Measurements from ENCODE around the gene UPK2.

UPK2 gene

DNA sequence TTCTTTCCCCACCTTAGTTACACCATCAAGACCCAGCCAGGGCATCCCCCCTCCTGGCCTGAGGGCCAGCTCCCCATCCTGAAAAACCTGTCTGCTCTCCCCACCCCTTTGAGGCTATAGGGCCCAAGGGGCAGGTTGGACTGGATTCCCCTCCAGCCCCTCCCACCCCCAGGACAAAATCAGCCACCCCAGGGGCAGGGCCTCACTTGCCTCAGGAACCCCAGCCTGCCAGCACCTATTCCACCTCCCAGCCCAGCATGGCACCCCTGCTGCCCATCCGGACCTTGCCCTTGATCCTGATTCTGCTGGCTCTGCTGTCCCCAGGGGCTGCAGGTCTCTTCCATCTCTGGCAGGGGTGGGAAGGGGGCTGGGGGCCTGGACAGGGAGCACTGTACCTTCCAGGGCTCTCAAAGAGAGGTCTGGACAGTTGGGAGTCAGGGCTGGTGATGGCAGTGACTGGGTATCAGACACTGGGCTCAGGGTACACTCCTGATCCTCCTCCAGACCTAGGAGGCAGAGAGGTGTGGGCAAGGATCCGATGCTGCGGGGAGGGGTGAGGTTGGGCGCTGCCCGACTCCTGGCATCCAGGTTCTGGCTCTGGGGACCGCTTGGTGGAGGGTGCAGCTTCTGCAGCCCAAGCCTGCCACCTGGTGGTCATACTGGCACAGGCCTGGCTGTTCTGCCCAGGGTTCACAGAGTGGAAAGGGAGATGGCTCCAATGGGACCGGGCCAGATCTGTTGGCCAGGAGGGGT, at the start of gene UPK2:
Gene UPK2, plus strand, starts transcription at position 205 of the 753 bp plus-strand sequence. Its CDS starts 53 bp downstream, at position 258.
- peak; percentile 81 for DNase-seq

DNA sequence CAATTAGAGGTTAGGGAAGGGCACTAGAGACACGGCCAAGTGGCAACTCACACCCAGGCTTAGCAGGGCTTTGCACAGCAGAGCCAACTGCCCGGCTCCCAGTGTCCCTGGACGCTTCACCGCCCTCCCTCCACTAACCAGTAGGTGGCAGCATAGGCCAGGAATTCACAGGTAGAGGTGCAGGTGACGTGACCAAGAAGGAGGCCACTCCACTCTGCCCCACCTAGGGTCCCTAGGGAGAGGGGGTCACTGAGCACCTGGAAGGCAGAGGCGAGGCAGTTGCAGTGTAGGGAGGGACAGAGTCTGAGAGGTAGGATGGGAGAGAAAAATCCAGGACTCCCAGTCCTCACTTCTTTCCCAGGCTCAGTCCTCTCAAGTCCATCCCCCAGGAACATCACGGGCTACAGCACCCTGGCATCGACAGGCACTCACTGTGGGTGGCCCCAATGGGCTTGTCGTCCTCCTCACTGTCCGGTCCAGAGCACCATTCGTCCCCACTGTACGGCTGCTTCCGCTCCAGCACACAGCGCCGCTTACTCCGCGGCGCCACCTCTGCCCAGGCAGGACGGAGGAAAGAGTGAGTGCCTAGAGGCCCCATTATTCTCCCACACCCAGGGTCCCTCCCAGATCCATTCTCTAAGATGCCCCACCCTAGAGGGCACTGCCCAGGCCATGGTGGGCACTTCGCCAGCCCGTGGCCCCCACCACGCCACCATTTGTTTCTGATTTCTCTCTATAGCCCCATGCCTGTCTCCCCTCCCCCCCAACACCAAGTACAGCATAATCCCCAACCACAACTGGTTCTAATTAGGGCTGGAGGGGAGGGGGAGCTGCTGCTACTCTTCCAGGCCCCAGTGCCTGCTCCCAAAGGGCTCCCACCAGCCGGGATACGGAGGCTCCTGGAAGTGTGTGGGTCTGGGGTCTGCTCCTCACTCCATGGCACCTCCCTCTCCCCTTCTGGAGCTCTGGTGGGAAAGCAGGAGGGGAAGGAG, 48.8 kb upstream of the UPK2 start:
- DNase-seq, result peak; percentile 74

DNA sequence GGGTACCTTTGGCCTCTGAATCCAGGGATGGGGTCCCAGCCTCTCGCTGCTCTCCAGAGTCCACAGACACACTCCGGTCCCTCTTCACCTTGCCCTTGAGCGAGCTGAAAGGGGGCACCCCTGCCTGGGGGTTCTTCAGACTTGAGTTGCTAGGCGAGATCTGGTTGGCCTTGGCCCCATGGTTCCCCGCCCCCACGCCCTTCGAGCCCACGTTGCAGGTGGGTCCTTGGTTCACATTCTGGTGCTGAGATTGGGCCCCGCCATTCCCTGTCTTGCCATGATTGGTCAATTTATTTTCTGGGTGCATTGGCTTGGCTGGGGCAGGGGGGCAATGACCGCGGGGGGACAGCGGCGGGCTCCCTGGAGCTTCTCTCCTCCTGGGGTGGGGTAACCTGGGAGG, 47.8 kb upstream of the UPK2 start:
- no peak for DNase-seq

GRCh38 chr11:118908901-118909618, 47.0 kb upstream of the UPK2 start:
- peak; percentile 85 for DNase-seq

GRCh38 chr11:118909619-118910308, 46.3 kb upstream of the UPK2 start:
- DNase-seq, result no peak

DNA sequence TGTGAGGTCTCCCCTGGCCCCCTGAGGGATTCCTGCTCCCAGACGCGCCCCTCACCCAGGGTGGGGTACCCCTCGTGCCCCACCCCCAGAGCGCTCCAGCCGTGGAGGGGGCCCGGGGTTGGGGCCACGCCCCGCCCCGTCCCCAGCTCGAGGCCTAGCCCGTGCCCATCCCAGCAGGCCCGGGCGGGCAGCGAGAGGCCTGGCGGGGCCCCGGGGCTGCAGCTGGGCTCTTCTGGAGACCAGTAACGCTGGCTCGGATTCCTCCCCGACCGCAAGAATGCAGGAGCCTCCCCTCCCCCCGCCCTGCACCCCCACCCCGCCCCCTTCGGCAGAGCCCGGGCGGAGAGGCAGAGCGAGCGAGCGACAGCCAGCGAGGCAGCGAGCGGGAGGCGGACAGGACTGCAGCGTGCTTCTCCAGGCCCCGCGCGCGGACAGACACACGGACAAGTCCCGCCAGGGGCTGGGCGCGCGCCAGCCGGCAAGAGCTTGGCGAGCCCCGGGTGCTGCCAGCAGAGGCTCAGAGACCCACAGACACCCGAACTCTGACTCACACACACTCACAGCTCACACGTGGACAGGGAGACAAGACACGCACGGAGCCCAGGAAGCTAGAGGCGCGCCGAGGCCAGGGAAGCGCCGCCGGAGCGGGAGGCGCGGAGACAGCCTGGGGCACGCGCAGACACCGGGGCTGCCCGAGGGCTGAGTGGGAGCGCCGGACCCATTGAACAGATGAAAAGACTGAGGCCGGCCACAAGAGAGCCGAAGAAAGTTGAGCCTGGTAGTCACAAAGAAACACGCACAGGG, 45.6 kb upstream of the UPK2 start:
- DNase-seq, result peak; percentile 92

GRCh38 chr11:118911113-118911879, 44.8 kb upstream of the UPK2 start:
- peak; percentile 77 for DNase-seq

GRCh38 chr11:118911880-118912741, 44.0 kb upstream of the UPK2 start:
- DNase-seq, result peak; percentile 94

DNA sequence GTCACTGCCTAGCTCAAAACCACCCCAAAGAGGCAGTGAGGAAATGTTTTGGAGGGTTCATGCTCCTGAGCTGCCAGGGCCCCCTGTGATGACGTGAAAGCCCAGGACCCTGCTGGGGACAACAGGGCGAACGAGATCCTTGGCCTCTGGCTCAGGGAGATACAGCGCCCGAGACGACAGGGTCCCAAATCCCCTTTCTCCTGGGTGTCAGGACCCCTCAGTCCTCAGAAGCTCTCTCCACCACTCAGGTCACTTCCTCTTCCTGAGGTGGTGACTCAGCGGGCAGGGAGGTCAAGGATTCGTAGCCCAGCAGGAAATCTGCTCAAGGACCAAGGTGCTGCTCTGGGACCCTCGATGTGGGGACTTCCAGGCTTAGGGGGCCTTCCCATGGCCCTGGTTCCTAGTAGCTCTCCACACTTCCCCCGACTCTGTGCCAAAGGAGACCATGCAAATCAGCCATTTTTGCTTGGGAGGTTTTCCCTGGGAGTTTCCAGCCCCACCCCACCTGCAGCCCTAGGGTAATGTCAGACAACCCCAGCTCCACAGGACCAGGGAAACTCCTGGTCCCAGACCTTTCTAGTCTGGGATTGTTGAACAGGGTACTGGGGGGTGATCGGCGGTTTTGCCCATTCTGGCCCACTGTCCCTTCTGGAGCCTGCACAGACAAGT, 43.2 kb upstream of the UPK2 start:
- peak; percentile 58 for DNase-seq

DNA sequence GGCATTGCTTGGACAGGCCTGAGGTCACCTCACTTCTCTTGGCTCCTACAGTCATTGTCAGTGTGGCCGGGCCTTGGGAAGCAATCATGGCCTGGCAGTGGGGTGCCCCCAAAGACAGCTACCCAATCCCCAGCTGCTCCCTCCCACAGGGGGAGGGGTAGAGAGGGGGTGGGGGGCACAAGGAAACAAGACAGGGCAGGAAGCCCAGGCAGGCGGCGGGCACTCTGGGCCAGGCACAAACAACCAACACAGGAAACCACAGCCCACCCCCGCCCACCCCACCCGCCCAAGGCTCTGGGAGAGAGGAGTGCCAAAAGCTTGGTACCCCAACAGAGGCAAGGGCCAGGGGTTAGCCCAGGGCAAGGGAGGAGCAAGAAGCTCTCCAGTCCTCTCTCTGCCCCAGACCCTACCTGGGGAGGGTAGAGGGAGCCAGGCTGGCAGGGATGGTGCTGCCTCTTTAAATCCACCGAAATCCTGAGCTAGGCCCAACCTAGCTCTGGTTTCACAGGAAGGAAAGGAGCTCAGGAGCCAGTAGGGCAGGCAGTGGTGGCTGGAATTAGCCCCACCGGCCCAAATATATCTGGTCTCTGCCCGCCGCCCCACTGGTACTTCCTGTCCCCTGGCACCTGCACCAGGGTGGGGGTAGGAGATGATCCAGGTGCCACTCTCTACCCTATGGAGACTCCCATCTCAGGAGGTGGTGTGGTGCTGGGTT, 42.5 kb upstream of the UPK2 start:
- DNase-seq, result no peak

- no peak for DNase-seq
These were observed 41.8 kb upstream of the UPK2 start for GRCh38 chr11:118914178-118914918.

- DNase-seq, result no peak
These were observed 41.1 kb upstream of the UPK2 start for GRCh38 chr11:118914987-118915386.

- DNase-seq, result no peak
These were observed 40.7 kb upstream of the UPK2 start for GRCh38 chr11:118915396-118915795.

- DNase-seq, result no peak
These were observed 39.9 kb upstream of the UPK2 start for GRCh38 chr11:118915941-118916841.

GRCh38 chr11:118916842-118917388, 39.2 kb upstream of the UPK2 start:
- DNase-seq, result peak; percentile 90

GRCh38 chr11:118917481-118918127, 38.5 kb upstream of the UPK2 start:
- peak; percentile 90 for DNase-seq
